NB4 (cell line): ENCODE measurements around the gene FURIN.

ENCODE experiments used
- DNase-seq: peaks from one replicate; pipeline ENCODE4 v3.0.0; 2010; ENCODE audit warnings: low read depth
- H3K4me3 ChIP-seq: one replicate; pipeline ENCODE4 v1.5.1; 2011; ENCODE audit warnings: mild to moderate bottlenecking, low read depth, low read length, moderate library complexity
- CTCF ChIP-seq: IDR thresholded peaks from one replicate; pipeline ENCODE4 v1.5.1; 2012; ENCODE audit warnings: low read depth, low read length
- MAX ChIP-seq: IDR thresholded peaks from 2 replicates; pipeline ENCODE4 v1.6.1; 2011; ENCODE audit warnings: low read depth, low read length
- MYC ChIP-seq: IDR thresholded peaks from 2 replicates; pipeline ENCODE4 v1.6.1; 2011; ENCODE audit warnings: low read depth, low read length
- POLR2A ChIP-seq: IDR thresholded peaks from 2 replicates; pipeline ENCODE4 v1.6.1; 2011; ENCODE audit warnings: mild to moderate bottlenecking; ENCODE audit not compliant: insufficient read length; ENCODE audit errors: extremely low read depth

Gene FURIN

DNA sequence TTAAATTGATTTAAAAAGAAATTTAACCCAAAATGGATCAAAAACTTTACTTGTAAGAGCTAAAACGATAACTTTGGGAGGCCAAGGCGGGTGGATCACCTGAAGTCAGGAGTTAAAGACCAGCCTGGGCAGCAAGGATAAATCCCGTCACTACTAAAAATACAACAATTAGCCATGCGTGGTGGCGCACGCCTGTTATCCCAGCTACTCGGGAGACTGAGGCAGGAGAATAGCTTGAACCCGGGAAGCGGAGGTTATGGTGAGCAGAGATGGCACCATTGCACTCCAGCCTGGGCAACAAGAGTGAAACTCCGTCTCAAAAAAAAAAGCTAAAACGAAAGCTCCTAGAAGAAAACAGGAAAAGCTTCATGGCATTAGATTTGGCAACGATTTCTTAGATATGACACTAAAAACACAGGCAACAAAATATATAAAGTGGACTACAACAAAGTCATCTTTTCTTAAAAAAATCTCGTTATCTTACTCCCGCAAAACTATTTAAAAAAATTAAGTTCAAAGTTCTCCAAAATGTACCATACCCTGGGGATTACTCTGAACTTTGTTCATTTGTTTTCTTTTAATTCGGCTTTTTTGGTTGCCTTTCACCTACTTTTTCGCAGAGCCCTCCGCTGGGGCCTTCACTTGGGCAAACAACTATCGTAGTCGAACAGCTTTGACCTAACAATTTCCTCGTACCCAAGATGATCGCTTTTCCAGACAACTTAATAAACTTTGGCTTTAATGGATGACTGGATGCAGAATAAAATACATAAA, 61.0 kb downstream of the FURIN start:
- peak overlapping the region; percentile 69 for H3K4me3 ChIP-seq
- DNase-seq, result no peak
- TF ChIP-seq MYC, result no peak
- no peak for TF ChIP-seq CTCF
- TF ChIP-seq MAX, result no peak
- TF ChIP-seq POLR2A, result no peak

- DNase-seq, result no peak
- TF ChIP-seq MYC (no peak), MAX (no peak), POLR2A (no peak), CTCF (no peak)
- H3K4me3 ChIP-seq, result peak overlapping the region; percentile 98
Measured at GRCh38 chr15:90930861-90931574, 62.6 kb downstream of the FURIN start.

- no peak for DNase-seq
- peak overlapping the region; percentile 98 for H3K4me3 ChIP-seq
- TF ChIP-seq MYC, result no peak
- no peak for TF ChIP-seq CTCF
- no peak for TF ChIP-seq POLR2A
- TF ChIP-seq MAX, result no peak
Measured at GRCh38 chr15:90931575-90931827, 63.1 kb downstream of the FURIN start.

DNA sequence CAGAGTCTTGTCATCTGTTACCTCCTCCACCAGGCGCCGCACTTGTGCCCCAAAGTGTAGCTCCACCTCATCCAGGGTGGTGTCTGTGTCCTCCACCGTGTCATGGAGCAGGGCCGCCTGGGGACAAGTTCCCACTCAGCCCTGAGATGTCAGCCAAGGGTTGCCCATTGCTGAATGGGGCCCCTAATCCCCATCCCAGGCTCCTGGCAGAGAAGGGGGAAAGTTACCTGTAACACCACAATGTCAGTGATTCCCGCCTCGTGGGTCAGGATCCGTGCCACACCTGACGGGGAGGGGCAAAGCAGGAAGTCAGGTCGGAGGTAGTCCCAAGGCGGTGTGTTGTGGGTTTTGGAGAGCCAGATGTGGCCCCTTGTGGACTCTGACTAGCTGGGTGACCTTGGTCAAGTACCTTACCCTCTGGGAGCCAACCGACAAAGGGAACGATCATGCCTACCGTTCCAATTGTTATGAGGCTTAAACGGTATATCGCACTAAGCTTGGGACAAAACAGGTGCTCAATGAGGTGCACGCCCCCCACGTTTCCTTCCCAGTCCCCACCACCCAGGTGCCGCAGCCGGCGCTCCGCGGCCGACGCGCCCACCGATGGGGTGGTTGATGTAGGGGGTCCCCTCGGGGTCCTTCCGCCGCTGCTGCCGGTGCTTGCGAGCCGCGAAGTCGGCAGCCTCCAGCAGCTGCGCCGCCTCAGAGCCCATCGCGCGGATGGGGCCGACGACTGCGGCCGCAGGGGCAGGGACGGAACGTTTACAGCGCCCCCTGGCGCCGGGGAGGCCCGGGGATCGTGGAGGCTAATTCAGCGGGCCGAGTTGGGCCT, 63.7 kb downstream of the FURIN start, which contains the start of gene HDDC3:
HDDC3 (minus strand) TSS at position 722 of the 832 bp plus-strand sequence; CDS start at position 713, 9 bp downstream.
- TF ChIP-seq MAX (peak; percentile 75), CTCF (peak; percentile 92), MYC (peak; percentile 87), POLR2A (peak; percentile 92)
- peak; percentile 96 for DNase-seq
- peak within 1 kb of the TSS; percentile 98 for H3K4me3 ChIP-seq

GRCh38 chr15:90932660-90932991, 64.2 kb downstream of the FURIN start:
- DNase-seq, result no peak
- no peak overlapping the region for H3K4me3 ChIP-seq
- TF ChIP-seq POLR2A, result no peak
- TF ChIP-seq CTCF, result no peak
- TF ChIP-seq MAX, result no peak
- no peak for TF ChIP-seq MYC
